ENCODE data around the gene BRAF. TPM values are rescaled to one million over a fixed set of nuclear protein-coding genes. Genes with fewer than 3 reads are reported as not detected.
"Not testable (repeated sequence)": the region's sequence is repeated elsewhere in the genome, so short reads cannot be mapped to it uniquely, and the experiment has no call there.

The BRAF gene
- total RNA-seq, 1 donor from 2014 or later: 11.3 TPM

DNA sequence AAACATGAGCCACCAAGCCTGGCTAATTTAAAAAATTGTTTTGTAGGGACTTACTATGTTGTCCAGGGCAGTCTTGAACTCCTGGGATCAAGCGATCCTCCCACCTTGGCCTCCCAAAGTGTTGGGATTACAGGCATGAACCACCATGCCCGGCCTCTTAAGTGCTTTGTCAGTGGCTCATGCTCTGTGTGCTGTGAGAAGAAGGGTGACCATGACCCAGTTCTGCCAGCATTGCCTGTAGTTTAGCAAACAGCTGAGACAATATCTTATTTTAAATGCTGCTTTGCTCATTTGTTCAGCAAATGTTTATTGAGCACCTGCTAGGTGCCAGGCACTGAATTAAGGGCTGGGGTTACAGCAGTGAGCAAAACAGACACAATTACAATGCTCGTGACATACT, 243.0 kb downstream of the BRAF start:
- H3K4me3 ChIP-seq (ENCODE audit: low read depth, low read length): no peak overlapping the region
- TF ChIP-seq, protein P1, sequence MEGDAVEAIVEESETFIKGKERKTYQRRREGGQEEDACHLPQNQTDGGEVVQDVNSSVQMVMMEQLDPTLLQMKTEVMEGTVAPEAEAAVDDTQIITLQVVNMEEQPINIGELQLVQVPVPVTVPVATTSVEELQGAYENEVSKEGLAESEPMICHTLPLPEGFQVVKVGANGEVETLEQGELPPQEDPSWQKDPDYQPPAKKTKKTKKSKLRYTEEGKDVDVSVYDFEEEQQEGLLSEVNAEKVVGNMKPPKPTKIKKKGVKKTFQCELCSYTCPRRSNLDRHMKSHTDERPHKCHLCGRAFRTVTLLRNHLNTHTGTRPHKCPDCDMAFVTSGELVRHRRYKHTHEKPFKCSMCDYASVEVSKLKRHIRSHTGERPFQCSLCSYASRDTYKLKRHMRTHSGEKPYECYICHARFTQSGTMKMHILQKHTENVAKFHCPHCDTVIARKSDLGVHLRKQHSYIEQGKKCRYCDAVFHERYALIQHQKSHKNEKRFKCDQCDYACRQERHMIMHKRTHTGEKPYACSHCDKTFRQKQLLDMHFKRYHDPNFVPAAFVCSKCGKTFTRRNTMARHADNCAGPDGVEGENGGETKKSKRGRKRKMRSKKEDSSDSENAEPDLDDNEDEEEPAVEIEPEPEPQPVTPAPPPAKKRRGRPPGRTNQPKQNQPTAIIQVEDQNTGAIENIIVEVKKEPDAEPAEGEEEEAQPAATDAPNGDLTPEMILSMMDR (IDR thresholded peaks at IDR 0.05; ENCODE audit: insufficient read depth, low read length, severe bottlenecking): no peak
- H3K27me3 ChIP-seq (ENCODE audit: control insufficient read depth, insufficient read depth, low read length): no peaks in the 10 kb centered on the region
- DNase-seq (ENCODE audit: low read depth) (no peak), FAIRE-seq (no peak)
- peaks cover 9% of the 10 kb centered on the region for H3K36me3 ChIP-seq (ENCODE audit: control insufficient read depth, insufficient read depth, low read length)

- TF ChIP-seq, protein P1 (IDR thresholded peaks at IDR 0.05; ENCODE audit: insufficient read depth, low read length, severe bottlenecking): no peak
- peaks cover 10% of the 10 kb centered on the region for H3K36me3 ChIP-seq (ENCODE audit: control insufficient read depth, insufficient read depth, low read length)
- H3K4me3 ChIP-seq (ENCODE audit: low read depth, low read length): no peak overlapping the region
- DNase-seq (ENCODE audit: low read depth) (no peak), FAIRE-seq (no peak)
- H3K27me3 ChIP-seq (ENCODE audit: control insufficient read depth, insufficient read depth, low read length): no peaks in the 10 kb centered on the region
Measured at GRCh38 chr7:140680886-140681285, 243.8 kb downstream of the BRAF start.

- TF ChIP-seq, protein P1 (IDR thresholded peaks at IDR 0.05; ENCODE audit: insufficient read depth, low read length, severe bottlenecking): no peak
- FAIRE-seq (no peak), DNase-seq (ENCODE audit: low read depth) (no peak)
- no peaks in the 10 kb centered on the region for H3K27me3 ChIP-seq (ENCODE audit: control insufficient read depth, insufficient read depth, low read length)
- H3K4me3 ChIP-seq (ENCODE audit: low read depth, low read length): no peak overlapping the region
- peaks cover 8% of the 10 kb centered on the region for H3K36me3 ChIP-seq (ENCODE audit: control insufficient read depth, insufficient read depth, low read length)
Measured at GRCh38 chr7:140679186-140679585, 245.5 kb downstream of the BRAF start.

- DNase-seq (ENCODE audit: low read depth) (no peak), FAIRE-seq (no peak)
- no peaks in the 10 kb centered on the region for H3K27me3 ChIP-seq (ENCODE audit: control insufficient read depth, insufficient read depth, low read length)
- TF ChIP-seq, protein P1 (IDR thresholded peaks at IDR 0.05; ENCODE audit: insufficient read depth, low read length, severe bottlenecking): no peak
- peaks cover 8% of the 10 kb centered on the region for H3K36me3 ChIP-seq (ENCODE audit: control insufficient read depth, insufficient read depth, low read length)
- no peak overlapping the region for H3K4me3 ChIP-seq (ENCODE audit: low read depth, low read length)
Measured at GRCh38 chr7:140678816-140679130, 246.0 kb downstream of the BRAF start.

- Histone ChIP-seq H3K36me3 (ENCODE audit: control insufficient read depth, insufficient read depth, low read length) (peaks cover 8% of the 10 kb centered on the region), H3K27me3 (ENCODE audit: control insufficient read depth, insufficient read depth, low read length) (no peaks in the 10 kb centered on the region), H3K4me3 (ENCODE audit: low read depth, low read length) (no peak overlapping the region)
- TF ChIP-seq, protein P1 (IDR thresholded peaks at IDR 0.05; ENCODE audit: insufficient read depth, low read length, severe bottlenecking): no peak
- DNase-seq (ENCODE audit: low read depth) (no peak), FAIRE-seq (no peak)
Measured at GRCh38 chr7:140678081-140678815, 246.5 kb downstream of the BRAF start.

DNA sequence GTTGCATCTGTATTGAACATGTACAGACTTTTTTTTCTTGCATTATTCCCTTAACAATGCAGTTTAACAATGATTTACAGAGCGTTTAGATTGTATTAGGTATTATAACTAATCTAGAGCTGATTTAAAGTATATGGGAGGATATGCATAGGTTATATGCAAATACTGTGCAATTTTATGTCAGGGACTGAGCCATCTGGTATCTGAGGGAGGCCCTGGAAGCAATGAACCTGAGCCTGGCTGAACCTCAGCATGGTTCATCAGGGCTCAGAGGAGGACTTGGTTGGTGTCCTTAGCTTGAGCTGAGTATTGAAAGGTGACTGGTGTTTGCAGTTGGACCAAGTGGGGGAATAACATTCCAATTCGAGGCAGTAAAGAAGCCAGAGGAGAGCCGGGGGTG, 247.2 kb downstream of the BRAF start:
- Histone ChIP-seq H3K4me3 (ENCODE audit: low read depth, low read length) (no peak overlapping the region), H3K27me3 (ENCODE audit: control insufficient read depth, insufficient read depth, low read length) (no peaks in the 10 kb centered on the region), H3K36me3 (ENCODE audit: control insufficient read depth, insufficient read depth, low read length) (peaks cover 8% of the 10 kb centered on the region)
- TF ChIP-seq, protein P1 (IDR thresholded peaks at IDR 0.05; ENCODE audit: insufficient read depth, low read length, severe bottlenecking): no peak
- no peak for DNase-seq (ENCODE audit: low read depth)
- no peak for FAIRE-seq

DNA sequence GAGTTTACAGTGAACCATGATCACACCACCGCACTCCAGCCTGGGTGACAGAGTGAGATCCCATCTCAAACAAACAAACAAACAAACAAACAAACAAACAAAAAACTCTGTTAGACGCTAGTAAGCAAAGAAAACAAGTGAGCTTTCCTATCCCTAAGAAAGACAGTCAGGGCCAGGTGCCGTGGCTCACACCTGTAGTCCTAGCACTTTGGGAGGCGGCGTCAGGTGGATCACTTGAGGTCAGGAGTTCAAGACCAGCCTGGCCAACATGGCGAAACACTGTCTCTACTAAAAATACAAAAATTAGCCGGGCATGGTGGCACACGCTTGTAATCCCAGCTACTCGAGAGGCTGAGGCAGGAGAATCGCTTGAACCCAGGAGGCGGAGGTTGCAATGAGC, 247.8 kb downstream of the BRAF start:
- FAIRE-seq; H3K27me3 ChIP-seq (ENCODE audit: control insufficient read depth, insufficient read depth, low read length); H3K4me3 ChIP-seq (ENCODE audit: low read depth, low read length); H3K36me3 ChIP-seq (ENCODE audit: control insufficient read depth, insufficient read depth, low read length); DNase-seq (ENCODE audit: low read depth): not testable (repeated sequence)
